CD4-positive, alpha-beta T cell (primary cell): ENCODE measurements around the gene ZNF30. TPM values are rescaled to one million over a fixed set of nuclear protein-coding genes. Genes with fewer than 3 reads are reported as not detected.

Experiments
- ATAC-seq: fragments of 200-7000 bp; cut with Tn5 transposase; one replicate; pipeline ENCODE4 v1.10.0; 2022; ENCODE audit warnings: mild to moderate bottlenecking; ENCODE audit not compliant: poor library complexity
- CTCF ChIA-PET: fragments of 350-600 bp; sonication (Branson Sonifier 250); formaldehyde crosslinking; loops from one replicate; lab custom pipeline; 2021; ENCODE audit warnings: antibody characterized with exemption, inconsistent platforms; lab: Charles Lee
- POLR2A ChIA-PET: fragments of 350-600 bp; sonication (Branson Sonifier 250); formaldehyde crosslinking; loops from one replicate; lab custom pipeline; 2021; ENCODE audit warnings: antibody characterized with exemption, inconsistent platforms; lab: Charles Lee
- DNase-seq, 14 experiments: peaks; one replicate each; pipeline ENCODE4 v3.0.0-alpha.2; 2013 to 2020; ENCODE audit warnings: mixed read lengths in 2 of 14
- H3K27ac ChIP-seq, 2 donors: one replicate each; pipeline versions ENCODE4 v1.5.1 to v1.7.0; 2013; ENCODE audit warnings: low read length in 2 of 2, low read depth in 1 of 2, mild to moderate bottlenecking in 1 of 2
- H3K27me3 ChIP-seq, 2 experiments: 1 replicate in 1 of 2; 2 replicates in 1 of 2; pipeline versions ENCODE4 v1.6.1 to v1.7.0; 2013; ENCODE audit warnings: low read length in 2 of 2, control low read depth in 1 of 2, mild to moderate bottlenecking in 1 of 2, moderate library complexity in 1 of 2; ENCODE audit not compliant: insufficient read depth in 2 of 2, control insufficient read depth in 1 of 2
- H3K36me3 ChIP-seq: one replicate; pipeline ENCODE4 v1.6.1; 2013; ENCODE audit warnings: low read length, control low read depth; ENCODE audit not compliant: insufficient read depth
- H3K4me1 ChIP-seq: one replicate; pipeline ENCODE4 v1.6.1; 2013; ENCODE audit warnings: low read length, control low read depth; ENCODE audit not compliant: insufficient read depth
- H3K4me3 ChIP-seq: one replicate; pipeline ENCODE4 v1.5.1; 2013; ENCODE audit warnings: mild to moderate bottlenecking, low read length, moderate library complexity
- H3K9me3 ChIP-seq, 2 experiments: 1 replicate in 1 of 2; 2 replicates in 1 of 2; pipeline versions ENCODE4 v1.6.1 to v1.7.0; 2013; ENCODE audit warnings: low read length in 2 of 2, mild to moderate bottlenecking in 2 of 2, control low read depth in 1 of 2, moderate library complexity in 1 of 2; ENCODE audit not compliant: control insufficient read depth in 1 of 2, insufficient read depth in 1 of 2
- H3K27ac Mint-ChIP-seq: one replicate; pipeline ENCODE4 v1.8.0; 2020; ENCODE audit warnings: mixed read lengths
- H3K27me3 Mint-ChIP-seq: one replicate; pipeline ENCODE4 v1.8.0; 2021; ENCODE audit warnings: mixed read lengths
- H3K36me3 Mint-ChIP-seq: one replicate; pipeline ENCODE4 v1.8.0; 2021; ENCODE audit warnings: low read depth, mixed read lengths
- H3K4me1 Mint-ChIP-seq: one replicate; pipeline ENCODE4 v1.8.0; 2021; ENCODE audit warnings: low read depth, mixed read lengths
- H3K4me3 Mint-ChIP-seq: one replicate; pipeline ENCODE4 v1.8.0; 2020; ENCODE audit warnings: mild to moderate bottlenecking, mixed read lengths
- H3K9me3 Mint-ChIP-seq: one replicate; pipeline ENCODE4 v1.8.0; 2020; ENCODE audit warnings: mixed read lengths
- CTCF ChIP-seq: fragments of 200-600 bp; IDR thresholded peaks from one replicate; pipeline ENCODE4 v1.8.0; 2022; ENCODE audit warnings: antibody characterized with exemption, mild to moderate bottlenecking
- intact Hi-C, 2 experiments: fragments of 100-400 bp; cut with DNase I in 1 of 2; cut with micrococcal nuclease in 1 of 2; formaldehyde crosslinking; loops; one replicate each; pipeline versions ENCODE4 v1.15.1 to v1.9.0; 2023 to 2025; cut with DNase I, micrococcal nuclease
- total RNA-seq, 174 experiments: library from RNA in 2 of 174; stranded (reverse) in 2 of 174; gene quantifications; one replicate each; pipeline ENCODE4 v1.2.3 and lab custom pipeline; 2021 to 2026

Gene ZNF30
- total RNA-seq, 2 experiments from 2014 or later = 0.84 to 1.1 TPM

GRCh38 chr19:34983786-34984185 is 57.1 kb downstream of the ZNF30 start:
- H3K4me1 Mint-ChIP-seq = peaks cover 16% of the 10 kb centered on the region
- ATAC-seq = no peak
- TF ChIP-seq CTCF = no peak
- POLR2A ChIA-PET = interaction anchor here (0.8 to 1.0 kb wide), 2 partner anchors 13 to 31 kb away, joined by 3 read pairs; no protein-coding TSS in a partner anchor
- Histone ChIP-seq H3K36me3 (no peaks in the 10 kb centered on the region), H3K27ac (no peak overlapping the region), H3K27me3 (no peaks in the 10 kb centered on the region), H3K9me3 (no peaks in the 10 kb centered on the region), H3K4me1 (peaks cover 11% of the 10 kb centered on the region), H3K4me3 (no peak overlapping the region)
- CTCF ChIA-PET = no interaction called here
- no peak overlapping the region for H3K4me3 Mint-ChIP-seq
- intact Hi-C loops = no loop called here
- no peaks in the 10 kb centered on the region for H3K36me3 Mint-ChIP-seq
- no peak overlapping the region for H3K27ac Mint-ChIP-seq
- no peaks in the 10 kb centered on the region for H3K27me3 Mint-ChIP-seq
- no peak for DNase-seq
- H3K9me3 Mint-ChIP-seq = no peaks in the 10 kb centered on the region

GRCh38 chr19:34984287-34984686 is 57.6 kb downstream of the ZNF30 start:
- peaks cover 16% of the 10 kb centered on the region for H3K4me1 Mint-ChIP-seq
- intact Hi-C loops = no loop called here
- H3K9me3 ChIP-seq = no peaks in the 10 kb centered on the region
- H3K4me3 ChIP-seq = no peak overlapping the region
- ATAC-seq (no peak), DNase-seq (no peak)
- no peak overlapping the region for H3K27ac ChIP-seq
- no peak overlapping the region for H3K27ac Mint-ChIP-seq
- no peaks in the 10 kb centered on the region for H3K9me3 Mint-ChIP-seq
- no peaks in the 10 kb centered on the region for H3K27me3 ChIP-seq
- ChIA-PET POLR2A (interaction anchor here (0.8 to 1.0 kb wide), 2 partner anchors 12 to 30 kb away, joined by 3 read pairs; no protein-coding TSS in a partner anchor), CTCF (no interaction called here)
- no peak overlapping the region for H3K4me3 Mint-ChIP-seq
- H3K36me3 Mint-ChIP-seq = no peaks in the 10 kb centered on the region
- no peak for TF ChIP-seq CTCF
- H3K4me1 ChIP-seq = peaks cover 11% of the 10 kb centered on the region
- no peaks in the 10 kb centered on the region for H3K27me3 Mint-ChIP-seq
- H3K36me3 ChIP-seq = no peaks in the 10 kb centered on the region

- peak overlapping the region; percentile 50 for H3K27ac Mint-ChIP-seq
- Histone ChIP-seq H3K36me3 (no peaks in the 10 kb centered on the region), H3K9me3 (no peaks in the 10 kb centered on the region), H3K4me3 (no peak overlapping the region), H3K27ac (peak overlapping the region in 1 of 2 donors; percentile 8), H3K4me1 (peaks cover 13% of the 10 kb centered on the region), H3K27me3 (no peaks in the 10 kb centered on the region)
- no peak for TF ChIP-seq CTCF
- ATAC-seq (peak; percentile 77), DNase-seq (peak in 6 of 14 experiments; percentile 29 to 56 (median 42))
- H3K27me3 Mint-ChIP-seq = no peaks in the 10 kb centered on the region
- ChIA-PET CTCF (interaction anchor here (0.5 to 0.7 kb wide), 2 partner anchors 13 to 23 kb away, joined by 3 to 4 read pairs; no protein-coding TSS in a partner anchor), POLR2A (interaction anchor here (1.0 to 2.0 kb wide), 6 partner anchors 11 to 29 kb away, joined by 3 to 15 read pairs (median 6); partner anchors contain the start of gene GRAMD1A)
- intact Hi-C loops = no loop called here
- H3K36me3 Mint-ChIP-seq = no peaks in the 10 kb centered on the region
- peaks cover 22% of the 10 kb centered on the region for H3K4me1 Mint-ChIP-seq
- peak overlapping the region; percentile 43 for H3K4me3 Mint-ChIP-seq
- H3K9me3 Mint-ChIP-seq = no peaks in the 10 kb centered on the region
These were observed 58.7 kb downstream of the ZNF30 start for GRCh38 chr19:34985249-34986022.
